ENCODE data around the gene ACAD11. TPM values are rescaled to one million over a fixed set of nuclear protein-coding genes. Genes with fewer than 3 reads are reported as not detected.
"Not testable (repeated sequence)": the region's sequence is repeated elsewhere in the genome, so short reads cannot be mapped to it uniquely, and the experiment has no call there.

The ACAD11 gene
- polyA plus RNA-seq, 3 donors = 0.31 to 25.4 (median 0.40) TPM

GRCh38 chr3:132556508-132557159, 103.0 kb downstream of the ACAD11 start:
- DNase-seq = no peak
- H3K36me3 Mint-ChIP-seq = peaks cover 6 to 16% of the 10 kb centered on the region in 2 donors
- 96% methylated on average over 6 of the region's 8 CpGs for WGBS (ENCODE audit: insufficient coverage)
- H3K4me3 Mint-ChIP-seq = no peak overlapping the region
- no peak overlapping the region for H3K27ac Mint-ChIP-seq
- no peak overlapping the region for H3K9ac ChIP-seq (ENCODE audit: insufficient read depth, low read length, poor library complexity, severe bottlenecking)
- no peak for TF ChIP-seq CTCF (IDR thresholded peaks at IDR 0.05)
- H3K4me1 Mint-ChIP-seq = peaks cover 1% of the 10 kb centered on the region
- H3K27me3 ChIP-seq (ENCODE audit: control insufficient read depth in 2 of 2, insufficient read depth in 2 of 2, low read length in 2 of 2) = no peaks in the 10 kb centered on the region
- H3K4me2 ChIP-seq (replicated peaks; ENCODE audit: extremely low read depth, low read length, poor library complexity, severe bottlenecking) = no peak overlapping the region
- no peaks in the 10 kb centered on the region for H3K4me1 ChIP-seq (ENCODE audit: control insufficient read depth in 1 of 2, insufficient read depth in 2 of 2, low read length in 2 of 2)
- H3K4me3 ChIP-seq (replicated peaks in 1 of 3; ENCODE audit: low read depth in 2 of 3, low read length in 3 of 3) = no peak overlapping the region
- H4K20me1 ChIP-seq (ENCODE audit: insufficient read depth, low read length) = no peaks in the 10 kb centered on the region
- no peaks in the 10 kb centered on the region for H3K36me3 ChIP-seq (replicated peaks in 1 of 2; ENCODE audit: control insufficient read depth in 1 of 2, insufficient read depth in 2 of 2, low read length in 2 of 2)
- H2AFZ ChIP-seq (ENCODE audit: insufficient read depth, low read depth, low read length, poor library complexity, severe bottlenecking) = no peak overlapping the region
- peaks cover 0 to 3% (median 0%) of the 10 kb centered on the region in 3 donors for H3K27me3 Mint-ChIP-seq (ENCODE audit: low read depth in 3 of 3)
- no peaks in the 10 kb centered on the region for H3K79me2 ChIP-seq (ENCODE audit: insufficient read depth, low read length)
- H3K9me3 Mint-ChIP-seq = peaks cover 0 to 2% (median 0%) of the 10 kb centered on the region in 7 donors
- H3K9me3 ChIP-seq (replicated peaks in 1 of 2; ENCODE audit: control insufficient read depth in 1 of 2, insufficient read depth in 1 of 2, low read length in 2 of 2) = no peaks in the 10 kb centered on the region
- intact Hi-C loops (cut with micrococcal nuclease) = no loop called here
- H3K27ac ChIP-seq (ENCODE audit: low read depth in 1 of 2, low read length in 2 of 2) = no peak overlapping the region

- H3K27me3 ChIP-seq (ENCODE audit: control insufficient read depth in 2 of 2, insufficient read depth in 2 of 2, low read length in 2 of 2); DNase-seq; H4K20me1 ChIP-seq (ENCODE audit: insufficient read depth, low read length); H3K36me3 ChIP-seq (replicated peaks in 1 of 2; ENCODE audit: control insufficient read depth in 1 of 2, insufficient read depth in 2 of 2, low read length in 2 of 2); H3K9me3 Mint-ChIP-seq; H3K27me3 Mint-ChIP-seq (ENCODE audit: low read depth in 3 of 3); intact Hi-C loops (cut with micrococcal nuclease); H3K4me1 Mint-ChIP-seq; H3K4me2 ChIP-seq (replicated peaks; ENCODE audit: extremely low read depth, low read length, poor library complexity, severe bottlenecking); H2AFZ ChIP-seq (ENCODE audit: insufficient read depth, low read depth, low read length, poor library complexity, severe bottlenecking); H3K4me3 ChIP-seq (replicated peaks in 1 of 3; ENCODE audit: low read depth in 2 of 3, low read length in 3 of 3); H3K79me2 ChIP-seq (ENCODE audit: insufficient read depth, low read length); H3K9ac ChIP-seq (ENCODE audit: insufficient read depth, low read length, poor library complexity, severe bottlenecking); H3K9me3 ChIP-seq (replicated peaks in 1 of 2; ENCODE audit: control insufficient read depth in 1 of 2, insufficient read depth in 1 of 2, low read length in 2 of 2); H3K4me3 Mint-ChIP-seq; H3K27ac ChIP-seq (ENCODE audit: low read depth in 1 of 2, low read length in 2 of 2); H3K4me1 ChIP-seq (ENCODE audit: control insufficient read depth in 1 of 2, insufficient read depth in 2 of 2, low read length in 2 of 2): not testable (repeated sequence)
- Mint-ChIP-seq H3K36me3 (peaks cover 6 to 16% of the 10 kb centered on the region in 2 donors), H3K27ac (peak overlapping the region in 1 of 7 donors; percentile 78)
- WGBS (ENCODE audit: insufficient coverage) = 85% methylated on average over 3 of the region's 3 CpGs
These were observed 103.6 kb downstream of the ACAD11 start for GRCh38 chr3:132556036-132556386.

Data from CD14-positive monocyte (primary cell).